Tibial nerve (tissue), 4 donors: ENCODE data around the gene MAPK4.

Experiments
- CTCF ChIP-seq, 5 experiments: fragments of 200-600 bp in 3 of 5; fragments of 450-650 bp in 2 of 5; sonication (generic) in 3 of 5; IDR thresholded peaks; one replicate each; pipeline ENCODE4 v1.5.1; 2016 to 2019; ENCODE audit warnings: antibody characterized with exemption in 5 of 5, mild to moderate bottlenecking in 3 of 5, moderate library complexity in 2 of 5
- EP300 ChIP-seq, 2 donors: sonication (generic); formaldehyde crosslinking; IDR thresholded peaks; one replicate each; pipeline ENCODE4 v1.6.1; 2017; ENCODE audit warnings: antibody characterized with exemption in 2 of 2, mild to moderate bottlenecking in 1 of 2

GRCh38 chr18:50582500-50582899 is 22.6 kb downstream of the MAPK4 start:
- TF ChIP-seq EP300 (IDR thresholded peaks at IDR 0.05) (no peak), CTCF (IDR thresholded peaks at IDR 0.05) (no peak)
